Stimulated activated CD4-positive, alpha-beta T cell treated with anti-CD3 and anti-CD28 coated beads, Interleukin-2, amount 100 ng/mL, for 4 hours (primary cell): Measurements from ENCODE around the gene IFFO2.

ENCODE experiments used
- DNase-seq: peaks from one replicate; pipeline ENCODE4 v3.0.0-alpha.2; 2020; ENCODE audit warnings: low read depth

The IFFO2 gene

GRCh38 chr1:18919197-18919905 is 37.1 kb downstream of the IFFO2 start:
- DNase-seq = no peak

- no peak for DNase-seq
Measured at GRCh38 chr1:18918417-18918816, 38.1 kb downstream of the IFFO2 start.

- no peak for DNase-seq
Measured at GRCh38 chr1:18917071-18917799, 39.2 kb downstream of the IFFO2 start.

- DNase-seq = no peak
Measured at GRCh38 chr1:18915341-18915740, 41.1 kb downstream of the IFFO2 start.

- DNase-seq = peak; percentile 60
Measured at GRCh38 chr1:18913065-18913835, 43.2 kb downstream of the IFFO2 start.

GRCh38 chr1:18912550-18912949 is 43.9 kb downstream of the IFFO2 start:
- DNase-seq = no peak

GRCh38 chr1:18908911-18909771 is 47.3 kb downstream of the IFFO2 start:
- DNase-seq = no peak

- no peak for DNase-seq
Measured at GRCh38 chr1:18907917-18908845, 48.3 kb downstream of the IFFO2 start.

GRCh38 chr1:18907021-18907916 is 49.2 kb downstream of the IFFO2 start:
- no peak for DNase-seq

GRCh38 chr1:18903291-18903756 is 53.2 kb downstream of the IFFO2 start:
- no peak for DNase-seq

- peak; percentile 89 for DNase-seq
Measured at GRCh38 chr1:18902523-18903290, 53.8 kb downstream of the IFFO2 start, which contains the start of gene ALDH4A1. ALDH4A1 (minus strand) TSS chr1:18902555; CDS start chr1:18902523, 32 bp downstream.

GRCh38 chr1:18901952-18902522 is 54.4 kb downstream of the IFFO2 start:
- DNase-seq = no peak

GRCh38 chr1:18901147-18901951 is 55.1 kb downstream of the IFFO2 start:
- no peak for DNase-seq

GRCh38 chr1:18900303-18900841 is 56.1 kb downstream of the IFFO2 start:
- DNase-seq = no peak

GRCh38 chr1:18899363-18900049 is 57.0 kb downstream of the IFFO2 start:
- DNase-seq = no peak

- no peak for DNase-seq
Measured at GRCh38 chr1:18898567-18898966, 57.9 kb downstream of the IFFO2 start.

- no peak for DNase-seq
Measured at GRCh38 chr1:18895317-18895716, 61.2 kb downstream of the IFFO2 start.
